Glomerular endothelial cell (primary cell): Measurements from ENCODE around the gene KLHDC4. TPM values are rescaled to one million over a fixed set of nuclear protein-coding genes. Genes with fewer than 3 reads are reported as not detected.
"Not testable (repeated sequence)": the region's sequence is repeated elsewhere in the genome, so short reads cannot be mapped to it uniquely, and the experiment has no call there.

Experiments used
- DNase-seq: peaks from one replicate; pipeline ENCODE4 v3.0.0-alpha.2; 2011; ENCODE audit warnings: low read depth, low spot score; ENCODE audit errors: extremely low read depth
- total RNA-seq: library from RNA; depleted of rRNA; stranded (reverse); fragments of >200 nt; gene quantifications from 2 replicates; pipeline ENCODE4 v1.2.3, GENCODE V29; 2015

KLHDC4 gene
- total RNA-seq, 1 donor from 2014 or later = 21.3 TPM

- no peak for DNase-seq
Observed at GRCh38 chr16:87686697-87687096, 79.1 kb downstream of the KLHDC4 start.

- no peak for DNase-seq
Observed at GRCh38 chr16:87685766-87686165, 80.0 kb downstream of the KLHDC4 start.

GRCh38 chr16:87685405-87685755, 80.4 kb downstream of the KLHDC4 start:
- no peak for DNase-seq

GRCh38 chr16:87684711-87685404, 80.9 kb downstream of the KLHDC4 start:
- DNase-seq = no peak

GRCh38 chr16:87684106-87684677, 81.6 kb downstream of the KLHDC4 start:
- DNase-seq = no peak

GRCh38 chr16:87682852-87683399, 82.9 kb downstream of the KLHDC4 start:
- DNase-seq = no peak

GRCh38 chr16:87681981-87682570, 83.7 kb downstream of the KLHDC4 start:
- DNase-seq = peak; percentile 10

GRCh38 chr16:87681051-87681602, 84.7 kb downstream of the KLHDC4 start:
- not testable (repeated sequence) for DNase-seq

GRCh38 chr16:87680272-87680644, 85.5 kb downstream of the KLHDC4 start:
- no peak for DNase-seq

- no peak for DNase-seq
Observed at GRCh38 chr16:87679593-87680271, 86.1 kb downstream of the KLHDC4 start.

- no peak for DNase-seq
Observed at GRCh38 chr16:87678618-87679017, 87.2 kb downstream of the KLHDC4 start.

GRCh38 chr16:87677830-87678229, 88.0 kb downstream of the KLHDC4 start:
- no peak for DNase-seq

GRCh38 chr16:87675111-87675719, 90.6 kb downstream of the KLHDC4 start:
- DNase-seq = no peak

- no peak for DNase-seq
Observed at GRCh38 chr16:87674419-87674818, 91.4 kb downstream of the KLHDC4 start.

GRCh38 chr16:87671715-87672270, 94.0 kb downstream of the KLHDC4 start:
- no peak for DNase-seq

- DNase-seq = no peak
Observed at GRCh38 chr16:87671221-87671620, 94.6 kb downstream of the KLHDC4 start.

GRCh38 chr16:87669672-87670071, 96.1 kb downstream of the KLHDC4 start:
- DNase-seq = no peak

GRCh38 chr16:87667946-87668345, 97.8 kb downstream of the KLHDC4 start:
- DNase-seq = no peak

GRCh38 chr16:87667443-87667842, 98.3 kb downstream of the KLHDC4 start:
- no peak for DNase-seq

GRCh38 chr16:87666919-87667318, 98.9 kb downstream of the KLHDC4 start:
- DNase-seq = no peak
